ENCODE data around the gene CEP104. TPM values are rescaled to one million over a fixed set of nuclear protein-coding genes. Genes with fewer than 3 reads are reported as not detected.

CEP104 gene
- total RNA-seq, 4 donors from 2014 or later, result 18.7 to 24.4 (median 19.8) TPM

GRCh38 chr1:3864884-3865283, 7.9 kb upstream of the CEP104 start:
- Histone ChIP-seq H3K36me3 (peaks cover 5 to 41% (median 6%) of the 10 kb centered on the region in 3 donors), H3K27me3 (no peaks in the 10 kb centered on the region), H3K9me3 (no peaks in the 10 kb centered on the region), H3K4me1 (no peaks in the 10 kb centered on the region), H3K4me3 (no peak overlapping the region), H3K27ac (no peak overlapping the region)
- 85 to 86% methylated on average over 6 of the region's 6 CpGs for WGBS, 2 donors
- no peak for TF ChIP-seq POLR2A (IDR thresholded peaks at IDR 0.05)
- TF ChIP-seq, protein P1, sequence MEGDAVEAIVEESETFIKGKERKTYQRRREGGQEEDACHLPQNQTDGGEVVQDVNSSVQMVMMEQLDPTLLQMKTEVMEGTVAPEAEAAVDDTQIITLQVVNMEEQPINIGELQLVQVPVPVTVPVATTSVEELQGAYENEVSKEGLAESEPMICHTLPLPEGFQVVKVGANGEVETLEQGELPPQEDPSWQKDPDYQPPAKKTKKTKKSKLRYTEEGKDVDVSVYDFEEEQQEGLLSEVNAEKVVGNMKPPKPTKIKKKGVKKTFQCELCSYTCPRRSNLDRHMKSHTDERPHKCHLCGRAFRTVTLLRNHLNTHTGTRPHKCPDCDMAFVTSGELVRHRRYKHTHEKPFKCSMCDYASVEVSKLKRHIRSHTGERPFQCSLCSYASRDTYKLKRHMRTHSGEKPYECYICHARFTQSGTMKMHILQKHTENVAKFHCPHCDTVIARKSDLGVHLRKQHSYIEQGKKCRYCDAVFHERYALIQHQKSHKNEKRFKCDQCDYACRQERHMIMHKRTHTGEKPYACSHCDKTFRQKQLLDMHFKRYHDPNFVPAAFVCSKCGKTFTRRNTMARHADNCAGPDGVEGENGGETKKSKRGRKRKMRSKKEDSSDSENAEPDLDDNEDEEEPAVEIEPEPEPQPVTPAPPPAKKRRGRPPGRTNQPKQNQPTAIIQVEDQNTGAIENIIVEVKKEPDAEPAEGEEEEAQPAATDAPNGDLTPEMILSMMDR (IDR thresholded peaks at IDR 0.05), result no peak
- DNase-seq, result no peak
- intact Hi-C loops (cut with DNase I), result no loop called here

GRCh38 chr1:3863231-3863935, 6.4 kb upstream of the CEP104 start:
- no peaks in the 10 kb centered on the region for H3K27me3 ChIP-seq
- H3K27ac ChIP-seq, result no peak overlapping the region
- no peak for TF ChIP-seq POLR2A (IDR thresholded peaks at IDR 0.05)
- TF ChIP-seq, protein P1 (IDR thresholded peaks at IDR 0.05), result no peak
- no peak for DNase-seq
- 75 to 80% methylated on average over 12 of the region's 12 CpGs for WGBS, 2 donors
- intact Hi-C loops (cut with DNase I), result no loop called here
- no peak overlapping the region for H3K4me3 ChIP-seq
- peaks cover 0 to 26% (median 0%) of the 10 kb centered on the region in 3 donors for H3K36me3 ChIP-seq
- peaks cover 0 to 9% (median 3%) of the 10 kb centered on the region in 3 donors for H3K4me1 ChIP-seq
- no peaks in the 10 kb centered on the region for H3K9me3 ChIP-seq

- peaks cover 16 to 42% (median 21%) of the 10 kb centered on the region in 3 donors for H3K4me1 ChIP-seq
- peak overlapping the region; percentile 72 to 100 (median 87) for H3K4me3 ChIP-seq
- 39 to 53% methylated on average over 11 to 25 of the region's 34 CpGs for whole genome bisulfite sequencing, 2 donors
- H3K27ac ChIP-seq, result no peak overlapping the region
- no peak for DNase-seq
- H3K36me3 ChIP-seq, result no peaks in the 10 kb centered on the region
- TF ChIP-seq, protein P1 (IDR thresholded peaks at IDR 0.05), result no peak
- TF ChIP-seq POLR2A (IDR thresholded peaks at IDR 0.05), result no peak
- H3K27me3 ChIP-seq, result no peaks in the 10 kb centered on the region
- H3K9me3 ChIP-seq, result no peaks in the 10 kb centered on the region
- intact Hi-C loops (cut with DNase I), result loop anchor here (5.0 kb wide), 1 partner anchor 44 kb away; the partner anchor contains the start of gene C1orf174
Measured at GRCh38 chr1:3858231-3858981, 1.4 kb upstream of the CEP104 start.

GRCh38 chr1:3857791-3858129, 749 bp upstream of the CEP104 start:
- H3K27me3 ChIP-seq, result no peaks in the 10 kb centered on the region
- no peak for DNase-seq
- H3K4me3 ChIP-seq, result peak overlapping the region; percentile 72 to 100 (median 87)
- TF ChIP-seq POLR2A (IDR thresholded peaks at IDR 0.05), result no peak
- TF ChIP-seq, protein P1 (IDR thresholded peaks at IDR 0.05), result no peak
- H3K4me1 ChIP-seq, result peaks cover 16 to 42% (median 21%) of the 10 kb centered on the region in 3 donors
- 0 to 6% methylated on average over 3 to 17 of the region's 21 CpGs for WGBS, 2 donors
- no peaks in the 10 kb centered on the region for H3K9me3 ChIP-seq
- intact Hi-C loops (cut with DNase I), result loop anchor here (5.0 kb wide), 1 partner anchor 45 kb away; the partner anchor contains the start of gene C1orf174
- H3K27ac ChIP-seq, result peak overlapping the region; percentile 74 to 95 (median 90)
- H3K36me3 ChIP-seq, result no peaks in the 10 kb centered on the region
